Progenitor cell of endocrine pancreas (in vitro differentiated cells): ENCODE measurements around the gene SEMA3D. TPM values are rescaled to one million over a fixed set of nuclear protein-coding genes. Genes with fewer than 3 reads are reported as not detected.

ENCODE experiments used
- DNase-seq: peaks from one replicate; pipeline ENCODE4 v3.0.0; 2021; ENCODE audit warnings: low spot score; ENCODE audit not compliant: unreplicated experiment
- H3K27ac Mint-ChIP-seq: 2 replicates; pipeline ENCODE4 v1.8.0; 2021; ENCODE audit warnings: mild to moderate bottlenecking, moderate library complexity, mixed read lengths
- H3K27me3 Mint-ChIP-seq: 2 replicates; pipeline ENCODE4 v1.8.0; 2021; ENCODE audit warnings: mixed read lengths
- H3K36me3 Mint-ChIP-seq: 2 replicates; pipeline ENCODE4 v1.8.0; 2022; ENCODE audit warnings: mixed read lengths; ENCODE audit not compliant: insufficient read depth
- H3K4me1 Mint-ChIP-seq: 2 replicates; pipeline ENCODE4 v1.8.0; 2021; ENCODE audit warnings: low read depth, mixed read lengths
- H3K4me3 Mint-ChIP-seq: 2 replicates; pipeline ENCODE4 v1.8.0; 2021; ENCODE audit warnings: low read depth, mild to moderate bottlenecking, moderate library complexity, mixed read lengths
- H3K9me3 Mint-ChIP-seq: 2 replicates; pipeline ENCODE4 v1.8.0; 2021; ENCODE audit warnings: low read depth, mixed read lengths
- total RNA-seq: library from RNA; stranded (reverse); gene quantifications from 2 replicates; pipeline ENCODE4 v1.2.1, GENCODE V29; 2021
- TF ChIP-seq, protein P1 (sequence below): fragments of 200-600 bp; sonication (generic); IDR thresholded peaks from one replicate; pipeline ENCODE4 v1.5.0; 2021; ENCODE audit warnings: antibody characterized with exemption, mild to moderate bottlenecking; ENCODE audit not compliant: unreplicated experiment

SEMA3D gene
- total RNA-seq, 1 donor from 2014 or later: 27.9 TPM

DNA sequence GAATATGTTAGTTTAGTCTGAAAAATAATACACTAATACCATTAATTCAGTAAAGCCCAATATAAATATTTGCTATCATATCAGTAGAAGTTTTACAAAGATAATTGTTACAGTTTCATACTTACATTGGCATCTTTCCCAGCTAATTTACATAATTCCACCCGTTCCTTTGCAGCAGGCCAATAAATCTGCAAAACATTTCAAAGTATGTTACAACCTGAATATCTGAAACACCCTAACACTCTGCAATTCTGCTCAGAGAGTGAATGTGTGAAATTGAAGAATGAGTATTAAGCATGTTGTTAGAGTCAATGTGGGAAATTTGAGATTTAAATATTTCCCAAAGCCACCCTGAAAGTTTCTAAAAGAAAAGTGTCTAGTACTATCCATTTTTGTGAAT lies 105.5 kb downstream of the SEMA3D start:
- peaks cover 2% of the 10 kb centered on the region for H3K36me3 Mint-ChIP-seq
- TF ChIP-seq, protein P1, sequence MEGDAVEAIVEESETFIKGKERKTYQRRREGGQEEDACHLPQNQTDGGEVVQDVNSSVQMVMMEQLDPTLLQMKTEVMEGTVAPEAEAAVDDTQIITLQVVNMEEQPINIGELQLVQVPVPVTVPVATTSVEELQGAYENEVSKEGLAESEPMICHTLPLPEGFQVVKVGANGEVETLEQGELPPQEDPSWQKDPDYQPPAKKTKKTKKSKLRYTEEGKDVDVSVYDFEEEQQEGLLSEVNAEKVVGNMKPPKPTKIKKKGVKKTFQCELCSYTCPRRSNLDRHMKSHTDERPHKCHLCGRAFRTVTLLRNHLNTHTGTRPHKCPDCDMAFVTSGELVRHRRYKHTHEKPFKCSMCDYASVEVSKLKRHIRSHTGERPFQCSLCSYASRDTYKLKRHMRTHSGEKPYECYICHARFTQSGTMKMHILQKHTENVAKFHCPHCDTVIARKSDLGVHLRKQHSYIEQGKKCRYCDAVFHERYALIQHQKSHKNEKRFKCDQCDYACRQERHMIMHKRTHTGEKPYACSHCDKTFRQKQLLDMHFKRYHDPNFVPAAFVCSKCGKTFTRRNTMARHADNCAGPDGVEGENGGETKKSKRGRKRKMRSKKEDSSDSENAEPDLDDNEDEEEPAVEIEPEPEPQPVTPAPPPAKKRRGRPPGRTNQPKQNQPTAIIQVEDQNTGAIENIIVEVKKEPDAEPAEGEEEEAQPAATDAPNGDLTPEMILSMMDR: no peak
- H3K27me3 Mint-ChIP-seq: no peaks in the 10 kb centered on the region
- no peak for DNase-seq
- peaks cover 17% of the 10 kb centered on the region for H3K4me1 Mint-ChIP-seq
- no peak overlapping the region for H3K27ac Mint-ChIP-seq
- peaks cover 5% of the 10 kb centered on the region for H3K9me3 Mint-ChIP-seq
- H3K4me3 Mint-ChIP-seq: no peak overlapping the region

DNA sequence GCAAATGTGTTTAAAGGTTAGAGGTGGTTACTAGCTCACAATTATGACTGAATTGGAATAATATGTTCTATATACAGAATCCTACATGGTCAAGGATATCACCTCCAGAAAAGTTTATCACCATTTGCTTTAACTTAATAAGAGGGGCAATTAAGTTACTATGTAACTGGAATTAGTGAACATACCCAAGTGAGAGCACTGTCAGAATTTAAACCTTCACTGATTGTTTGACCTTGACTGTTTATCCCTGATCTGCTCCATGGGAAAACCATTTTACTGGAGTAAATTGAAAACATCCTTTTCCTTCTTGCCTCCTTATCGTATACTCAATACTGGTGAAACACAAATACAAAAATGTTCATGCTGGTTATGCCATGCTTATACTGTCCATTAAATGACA lies 107.4 kb downstream of the SEMA3D start:
- H3K4me3 Mint-ChIP-seq: no peak overlapping the region
- DNase-seq: no peak
- TF ChIP-seq, protein P1: no peak
- H3K36me3 Mint-ChIP-seq: peaks cover 2% of the 10 kb centered on the region
- H3K4me1 Mint-ChIP-seq: peaks cover 30% of the 10 kb centered on the region
- no peaks in the 10 kb centered on the region for H3K27me3 Mint-ChIP-seq
- no peak overlapping the region for H3K27ac Mint-ChIP-seq
- peaks cover under 1% of the 10 kb centered on the region for H3K9me3 Mint-ChIP-seq

DNA sequence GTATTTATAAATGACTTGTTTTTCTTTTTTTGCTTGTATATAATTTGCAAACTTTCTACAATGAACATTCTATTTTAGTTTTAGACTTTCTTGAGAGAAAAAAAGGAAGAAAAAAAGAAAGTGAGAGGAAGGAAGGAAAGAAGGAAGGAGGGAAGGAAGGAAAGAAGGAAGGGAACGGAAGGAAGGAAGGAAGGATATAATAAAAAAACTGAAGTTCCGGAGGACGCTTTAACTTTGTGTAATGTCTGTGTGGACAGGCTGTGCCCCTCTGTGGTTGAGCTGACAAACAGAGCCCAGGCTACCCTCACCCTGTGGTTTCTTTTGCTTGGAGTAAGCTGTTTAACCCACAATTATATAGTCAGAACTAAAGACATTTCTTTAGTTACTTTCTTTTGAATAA lies 108.7 kb downstream of the SEMA3D start:
- peak overlapping the region; percentile 95 for H3K27ac Mint-ChIP-seq
- peaks cover 32% of the 10 kb centered on the region for H3K4me1 Mint-ChIP-seq

DNA sequence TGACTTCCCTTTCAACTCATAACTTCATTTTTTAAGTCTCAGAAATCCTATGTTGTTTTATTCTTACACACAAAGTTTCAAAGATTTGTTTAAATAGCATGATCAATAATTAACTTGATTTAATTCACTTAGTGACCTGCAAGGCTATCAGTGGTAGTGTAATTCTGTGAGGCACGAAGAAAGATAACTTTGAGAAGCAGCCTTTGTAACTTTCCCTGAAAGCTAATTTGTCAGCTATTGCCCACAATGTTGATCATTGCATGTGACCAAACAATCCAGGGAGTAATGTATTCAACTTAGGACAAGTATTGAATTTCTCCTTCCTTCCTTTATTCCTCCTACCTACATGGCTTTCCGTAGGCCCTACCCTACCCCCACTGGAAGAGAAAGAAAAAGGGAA lies 111.0 kb downstream of the SEMA3D start:
- TF ChIP-seq, protein P1: no peak
- Mint-ChIP-seq H3K27me3 (no peaks in the 10 kb centered on the region), H3K4me1 (peaks cover 35% of the 10 kb centered on the region), H3K27ac (peak overlapping the region; percentile 95), H3K4me3 (no peak overlapping the region), H3K36me3 (peaks cover 4% of the 10 kb centered on the region), H3K9me3 (no peaks in the 10 kb centered on the region)
- no peak for DNase-seq

More for the DNA sequence above, 108.7 kb downstream of the SEMA3D start:
- Mint-ChIP-seq H3K27me3 (no peaks in the 10 kb centered on the region), H3K4me3 (peak overlapping the region; percentile 14), H3K9me3 (no peaks in the 10 kb centered on the region), H3K36me3 (peaks cover 2% of the 10 kb centered on the region)
- no peak for DNase-seq
- TF ChIP-seq, protein P1: no peak

DNA sequence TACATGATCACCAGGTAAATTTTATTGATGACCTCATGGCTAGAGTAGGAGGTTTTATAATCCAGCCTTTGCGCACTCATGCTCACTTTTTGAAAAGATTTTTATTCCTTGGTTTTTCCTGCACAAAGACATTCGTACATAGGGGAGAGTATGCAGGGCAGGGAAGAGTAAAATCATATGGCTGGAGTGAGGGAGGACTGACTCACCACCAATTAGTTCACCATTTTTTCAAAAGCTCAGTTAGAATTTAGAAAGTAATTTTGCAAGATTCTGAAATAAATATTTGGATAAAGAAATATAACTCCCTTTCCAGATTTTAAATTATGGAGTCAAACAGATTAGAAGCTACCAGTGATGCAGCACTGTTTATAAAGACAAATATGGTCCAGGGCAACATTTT lies 111.9 kb downstream of the SEMA3D start:
- DNase-seq: no peak
- peak overlapping the region; percentile 57 for H3K27ac Mint-ChIP-seq
- H3K9me3 Mint-ChIP-seq: no peaks in the 10 kb centered on the region
- H3K4me3 Mint-ChIP-seq: no peak overlapping the region
- H3K27me3 Mint-ChIP-seq: no peaks in the 10 kb centered on the region
- TF ChIP-seq, protein P1: no peak
- H3K36me3 Mint-ChIP-seq: peaks cover 4% of the 10 kb centered on the region
- peaks cover 36% of the 10 kb centered on the region for H3K4me1 Mint-ChIP-seq
